BE2C (cell line): Measurements from ENCODE around the gene SEMA3C.

Experiments used
- DNase-seq: peaks from one replicate; pipeline ENCODE4 v3.0.0-alpha.2; 2020
- H3K27me3 ChIP-seq: fragments of 250-450 bp; sonication (Bioruptor Pico); 2 replicates; pipeline ENCODE4 v1.5.1; 2020; ENCODE audit warnings: mild to moderate bottlenecking
- H3K36me3 ChIP-seq: fragments of 250-450 bp; sonication (Bioruptor Pico); 2 replicates; pipeline ENCODE4 v1.5.1; 2020; ENCODE audit warnings: mild to moderate bottlenecking
- H3K4me1 ChIP-seq: fragments of 250-450 bp; sonication (Bioruptor Pico); 2 replicates; pipeline ENCODE4 v1.5.1; 2020
- H3K4me3 ChIP-seq: 2 replicates; pipeline ENCODE4 v1.5.1; 2011; ENCODE audit warnings: low read depth, low read length
- H3K9me3 ChIP-seq: fragments of 250-450 bp; sonication (Bioruptor Pico); 2 replicates; pipeline ENCODE4 v1.5.1; 2020
- TF ChIP-seq, protein P1 (sequence below): IDR thresholded peaks from 2 replicates; pipeline ENCODE4 v1.5.1; 2012; ENCODE audit warnings: mild to moderate bottlenecking, low read depth, low read length

The SEMA3C gene

DNA sequence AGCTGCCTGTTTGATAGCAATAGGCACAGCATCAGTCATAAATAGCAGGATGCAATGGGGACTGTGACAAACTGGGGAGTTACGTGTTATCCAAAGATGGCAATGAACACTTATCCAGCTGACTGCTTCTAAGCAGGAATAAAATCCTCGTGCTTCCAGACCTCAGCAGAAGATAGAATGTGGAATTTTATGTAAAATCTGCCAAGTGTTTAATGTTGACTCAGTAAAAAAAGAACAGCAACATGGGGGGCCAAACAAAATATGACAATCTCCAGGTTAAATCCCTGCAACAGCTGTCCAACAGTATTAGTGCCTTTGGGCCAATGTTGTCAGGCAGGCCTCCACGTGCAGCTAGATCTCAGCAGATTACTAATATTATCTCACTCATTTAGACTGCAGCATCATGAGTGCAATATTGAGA is 127.3 kb downstream of the SEMA3C start:
- Histone ChIP-seq H3K4me3 (no peak overlapping the region), H3K4me1 (peaks cover 28% of the 10 kb centered on the region), H3K27me3 (no peaks in the 10 kb centered on the region), H3K9me3 (no peaks in the 10 kb centered on the region), H3K36me3 (no peaks in the 10 kb centered on the region)
- TF ChIP-seq, protein P1, sequence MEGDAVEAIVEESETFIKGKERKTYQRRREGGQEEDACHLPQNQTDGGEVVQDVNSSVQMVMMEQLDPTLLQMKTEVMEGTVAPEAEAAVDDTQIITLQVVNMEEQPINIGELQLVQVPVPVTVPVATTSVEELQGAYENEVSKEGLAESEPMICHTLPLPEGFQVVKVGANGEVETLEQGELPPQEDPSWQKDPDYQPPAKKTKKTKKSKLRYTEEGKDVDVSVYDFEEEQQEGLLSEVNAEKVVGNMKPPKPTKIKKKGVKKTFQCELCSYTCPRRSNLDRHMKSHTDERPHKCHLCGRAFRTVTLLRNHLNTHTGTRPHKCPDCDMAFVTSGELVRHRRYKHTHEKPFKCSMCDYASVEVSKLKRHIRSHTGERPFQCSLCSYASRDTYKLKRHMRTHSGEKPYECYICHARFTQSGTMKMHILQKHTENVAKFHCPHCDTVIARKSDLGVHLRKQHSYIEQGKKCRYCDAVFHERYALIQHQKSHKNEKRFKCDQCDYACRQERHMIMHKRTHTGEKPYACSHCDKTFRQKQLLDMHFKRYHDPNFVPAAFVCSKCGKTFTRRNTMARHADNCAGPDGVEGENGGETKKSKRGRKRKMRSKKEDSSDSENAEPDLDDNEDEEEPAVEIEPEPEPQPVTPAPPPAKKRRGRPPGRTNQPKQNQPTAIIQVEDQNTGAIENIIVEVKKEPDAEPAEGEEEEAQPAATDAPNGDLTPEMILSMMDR: no peak
- peak; percentile 36 for DNase-seq

DNA sequence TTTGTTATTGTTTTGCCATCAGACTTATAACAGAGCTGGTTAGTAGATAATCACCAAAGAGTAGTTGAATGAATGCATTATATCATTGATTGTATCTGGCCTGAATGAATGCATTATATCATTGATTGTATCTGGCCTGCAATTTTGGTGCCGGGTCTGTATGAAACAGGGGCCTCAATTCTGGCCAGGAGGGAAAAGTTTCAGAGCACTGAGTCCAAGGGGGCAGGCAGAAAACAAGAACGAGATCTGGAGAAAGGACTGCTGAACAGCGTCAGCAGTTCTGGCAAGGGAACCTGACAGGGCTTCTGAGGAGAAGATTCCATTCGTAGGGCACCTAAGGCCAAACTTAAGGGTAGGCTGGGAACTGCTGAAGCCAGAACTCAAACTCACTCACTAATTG is 128.0 kb downstream of the SEMA3C start:
- Histone ChIP-seq H3K4me1 (peaks cover 28% of the 10 kb centered on the region), H3K9me3 (no peaks in the 10 kb centered on the region), H3K4me3 (no peak overlapping the region), H3K36me3 (no peaks in the 10 kb centered on the region), H3K27me3 (no peaks in the 10 kb centered on the region)
- TF ChIP-seq, protein P1: no peak
- peak; percentile 32 for DNase-seq

DNA sequence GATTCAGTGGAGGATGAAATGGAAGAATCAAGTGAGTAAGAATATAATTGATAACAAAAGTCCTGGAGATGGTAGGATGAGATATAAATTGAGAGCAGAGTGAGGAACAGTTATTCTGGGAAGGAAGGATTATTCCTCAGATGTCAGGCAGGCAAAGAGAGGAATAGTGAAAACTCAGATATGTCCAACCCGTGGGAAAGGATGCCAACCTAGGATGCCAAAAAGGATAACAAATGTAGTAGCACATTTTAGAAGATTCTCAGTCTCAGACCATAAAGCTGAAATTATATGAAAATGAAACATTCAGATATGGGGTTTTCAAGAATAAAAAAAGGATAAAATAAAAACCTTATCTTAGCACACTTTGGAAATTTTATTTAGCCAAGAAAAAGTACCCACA is 131.1 kb downstream of the SEMA3C start:
- no peak for DNase-seq
- no peak overlapping the region for H3K4me3 ChIP-seq
- TF ChIP-seq, protein P1: no peak

DNA sequence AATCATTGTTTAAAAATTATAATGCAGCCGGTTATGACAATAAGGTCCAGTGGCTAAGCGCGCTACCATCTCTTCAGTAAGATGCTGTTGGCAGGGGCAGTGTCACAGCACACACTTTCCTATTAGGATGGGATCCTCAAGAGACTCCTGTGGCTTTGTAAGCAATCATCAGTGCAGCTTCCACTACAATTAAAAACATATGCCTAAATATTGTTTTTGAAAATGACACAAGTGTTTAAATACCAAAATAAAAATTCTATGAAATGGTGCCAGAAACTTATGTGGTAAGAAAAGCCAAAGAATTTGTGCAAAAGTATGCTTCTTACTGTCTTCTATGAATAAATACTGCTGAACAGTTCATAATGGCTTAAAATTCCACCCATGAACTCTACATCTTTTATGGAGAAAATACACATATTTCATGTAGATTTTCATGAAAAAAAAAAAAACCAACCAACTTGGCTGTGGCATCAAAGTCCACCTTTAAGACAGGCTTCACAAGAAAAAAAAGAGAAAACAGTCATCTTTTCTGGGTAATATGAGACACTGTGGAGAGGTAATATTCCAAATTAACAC is 132.8 kb downstream of the SEMA3C start:
- no peaks in the 10 kb centered on the region for H3K36me3 ChIP-seq
- no peak for DNase-seq

More for the DNA sequence above, 131.1 kb downstream of the SEMA3C start:
- Histone ChIP-seq H3K36me3 (no peaks in the 10 kb centered on the region), H3K4me1 (peaks cover 26% of the 10 kb centered on the region), H3K9me3 (no peaks in the 10 kb centered on the region), H3K27me3 (no peaks in the 10 kb centered on the region)

DNA sequence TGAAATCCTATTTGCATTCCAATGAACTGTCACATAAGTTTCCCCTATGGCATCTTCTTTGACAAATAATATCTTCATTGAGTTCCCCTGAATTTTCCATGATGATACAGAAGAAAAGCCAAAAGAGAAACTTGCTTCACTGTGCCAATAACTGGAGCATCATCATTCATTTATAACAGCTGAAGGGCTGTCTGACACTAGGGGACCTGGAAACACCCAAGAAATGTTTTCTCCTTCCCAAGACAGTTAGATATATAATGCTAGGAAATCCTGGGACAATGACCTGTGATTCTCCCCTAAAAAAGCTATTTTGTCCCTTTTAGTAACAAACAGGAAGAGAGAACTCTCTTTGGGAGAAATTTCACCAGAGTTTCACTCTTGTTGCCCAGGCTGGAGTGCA is 133.6 kb downstream of the SEMA3C start:
- H3K4me3 ChIP-seq: no peak overlapping the region
- TF ChIP-seq, protein P1: no peak
- H3K36me3 ChIP-seq: no peaks in the 10 kb centered on the region
- no peaks in the 10 kb centered on the region for H3K9me3 ChIP-seq
- DNase-seq: no peak
- H3K27me3 ChIP-seq: no peaks in the 10 kb centered on the region
- H3K4me1 ChIP-seq: peaks cover 11% of the 10 kb centered on the region; the same call in 1 of the 2 replicates

More for the DNA sequence above, 132.8 kb downstream of the SEMA3C start:
- no peaks in the 10 kb centered on the region for H3K27me3 ChIP-seq
- H3K4me1 ChIP-seq: peaks cover 16% of the 10 kb centered on the region
- TF ChIP-seq, protein P1: no peak
- H3K4me3 ChIP-seq: no peak overlapping the region
- no peaks in the 10 kb centered on the region for H3K9me3 ChIP-seq

GRCh38 chr7:80783678-80784327 is 135.0 kb downstream of the SEMA3C start:
- Histone ChIP-seq H3K36me3 (no peaks in the 10 kb centered on the region), H3K9me3 (no peaks in the 10 kb centered on the region), H3K4me3 (no peak overlapping the region), H3K4me1 (peaks cover 8% of the 10 kb centered on the region; the same call in 1 of the 2 replicates), H3K27me3 (no peaks in the 10 kb centered on the region)
- no peak for DNase-seq
- TF ChIP-seq, protein P1: no peak
